ENCODE data around the gene CD1E.
"Not testable (repeated sequence)": the region's sequence is repeated elsewhere in the genome, so short reads cannot be mapped to it uniquely, and the experiment has no call there.

DNA sequence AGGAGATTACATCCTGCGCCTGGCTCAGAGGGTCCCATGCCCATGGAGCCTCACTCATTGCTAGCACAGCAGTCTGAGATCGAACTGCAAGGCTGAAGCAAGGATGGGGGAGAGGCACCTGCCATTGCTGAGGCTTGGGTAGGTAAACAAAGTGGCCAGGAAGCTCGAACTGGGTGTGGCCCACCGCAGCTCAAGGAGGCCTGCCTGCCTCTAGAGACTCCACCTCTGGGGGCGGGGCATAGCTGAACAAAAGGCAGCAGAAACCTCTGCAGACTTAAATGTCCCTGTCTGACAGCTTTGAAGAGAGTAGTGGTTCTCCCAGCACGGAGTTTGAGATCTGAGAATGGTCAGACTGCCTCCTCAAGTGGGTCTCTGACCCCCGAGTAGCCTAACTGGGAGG is 17.3 kb upstream of the CD1E start:
- TF ChIP-seq, protein P1, sequence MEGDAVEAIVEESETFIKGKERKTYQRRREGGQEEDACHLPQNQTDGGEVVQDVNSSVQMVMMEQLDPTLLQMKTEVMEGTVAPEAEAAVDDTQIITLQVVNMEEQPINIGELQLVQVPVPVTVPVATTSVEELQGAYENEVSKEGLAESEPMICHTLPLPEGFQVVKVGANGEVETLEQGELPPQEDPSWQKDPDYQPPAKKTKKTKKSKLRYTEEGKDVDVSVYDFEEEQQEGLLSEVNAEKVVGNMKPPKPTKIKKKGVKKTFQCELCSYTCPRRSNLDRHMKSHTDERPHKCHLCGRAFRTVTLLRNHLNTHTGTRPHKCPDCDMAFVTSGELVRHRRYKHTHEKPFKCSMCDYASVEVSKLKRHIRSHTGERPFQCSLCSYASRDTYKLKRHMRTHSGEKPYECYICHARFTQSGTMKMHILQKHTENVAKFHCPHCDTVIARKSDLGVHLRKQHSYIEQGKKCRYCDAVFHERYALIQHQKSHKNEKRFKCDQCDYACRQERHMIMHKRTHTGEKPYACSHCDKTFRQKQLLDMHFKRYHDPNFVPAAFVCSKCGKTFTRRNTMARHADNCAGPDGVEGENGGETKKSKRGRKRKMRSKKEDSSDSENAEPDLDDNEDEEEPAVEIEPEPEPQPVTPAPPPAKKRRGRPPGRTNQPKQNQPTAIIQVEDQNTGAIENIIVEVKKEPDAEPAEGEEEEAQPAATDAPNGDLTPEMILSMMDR (IDR thresholded peaks at IDR 0.05): not testable (repeated sequence)
- TF ChIP-seq POLR2A (IDR thresholded peaks at IDR 0.05): not testable (repeated sequence)

Data from thyroid gland (tissue), 4 donors.